GM23248 (cell line): ENCODE data around the gene PDE6G. TPM values are rescaled to one million over a fixed set of nuclear protein-coding genes. Genes with fewer than 3 reads are reported as not detected.
A peak's percentile ranks its signal among the peaks of the same experiment; 100 is the strongest.

Experiments used
- DNase-seq: peaks from one replicate; pipeline ENCODE4 v3.0.0-alpha.2; 2015
- H2AFZ ChIP-seq: fragments of 200-600 bp; sonication (generic); 2 replicates; pipeline ENCODE4 v1.6.1; 2016; ENCODE audit warnings: antibody characterized with exemption
- H3F3A ChIP-seq: fragments of 200-600 bp; sonication (generic); 2 replicates; pipeline ENCODE4 v1.6.1; 2016; ENCODE audit warnings: mild to moderate bottlenecking, antibody characterized with exemption, mixed run types; ENCODE audit not compliant: insufficient read depth
- H3K27ac ChIP-seq: fragments of 200-600 bp; sonication (generic); 2 replicates; pipeline ENCODE4 v1.5.1; 2016; ENCODE audit warnings: mild to moderate bottlenecking
- H3K27me3 ChIP-seq: fragments of 200-600 bp; sonication (generic); replicated peaks from 2 replicates; pipeline ENCODE4 v1.6.1; 2016; ENCODE audit warnings: mild to moderate bottlenecking; ENCODE audit not compliant: insufficient read depth
- H3K36me3 ChIP-seq: fragments of 200-600 bp; sonication (generic); 2 replicates; pipeline ENCODE4 v1.6.1; 2016; ENCODE audit warnings: low read depth, mild to moderate bottlenecking
- H3K4me1 ChIP-seq: fragments of 200-600 bp; sonication (generic); 2 replicates; pipeline ENCODE4 v1.6.1; 2016; ENCODE audit warnings: mild to moderate bottlenecking; ENCODE audit not compliant: insufficient read depth
- H3K4me2 ChIP-seq: fragments of 200-600 bp; sonication (generic); one replicate; pipeline ENCODE4 v1.6.1; 2016; ENCODE audit warnings: mild to moderate bottlenecking; ENCODE audit not compliant: unreplicated experiment
- H3K4me3 ChIP-seq: fragments of 200-600 bp; sonication (generic); 2 replicates; pipeline ENCODE4 v1.5.1; 2016; ENCODE audit warnings: mild to moderate bottlenecking
- H3K79me2 ChIP-seq: fragments of 200-600 bp; sonication (generic); 2 replicates; pipeline ENCODE4 v1.6.1; 2016; ENCODE audit warnings: mild to moderate bottlenecking; ENCODE audit not compliant: insufficient read depth
- H3K9ac ChIP-seq: fragments of 200-600 bp; sonication (generic); 2 replicates; pipeline ENCODE4 v1.6.1; 2016; ENCODE audit warnings: mild to moderate bottlenecking
- H3K9me2 ChIP-seq: fragments of 200-600 bp; sonication (generic); 2 replicates; pipeline ENCODE4 v1.6.1; 2016; ENCODE audit warnings: mixed run types, mild to moderate bottlenecking, moderate library complexity; ENCODE audit not compliant: insufficient read depth
- H3K9me3 ChIP-seq: fragments of 200-600 bp; sonication (generic); one replicate; pipeline ENCODE4 v1.6.1; 2017; ENCODE audit warnings: low read depth
- H4K20me1 ChIP-seq: fragments of 200-600 bp; sonication (generic); 2 replicates; pipeline ENCODE4 v1.6.0; 2016; ENCODE audit not compliant: insufficient read depth
- EZH2 ChIP-seq: fragments of 200-600 bp; sonication (generic); IDR thresholded peaks from 2 replicates; pipeline ENCODE4 v1.6.1; 2018; ENCODE audit warnings: antibody characterized with exemption, mild to moderate bottlenecking; ENCODE audit not compliant: insufficient read depth, poor library complexity, severe bottlenecking
- EZH2phosphoT487 ChIP-seq: fragments of 200-600 bp; sonication (generic); IDR thresholded peaks from 2 replicates; pipeline ENCODE4 v1.6.1; 2018; ENCODE audit warnings: antibody characterized with exemption, moderate library complexity, mild to moderate bottlenecking, low read depth; ENCODE audit not compliant: insufficient read depth
- WGBS, 2 experiments: methylation state at CpG; one replicate each; pipeline ENCODE4 v1.1.6; 2015 to 2017; ENCODE audit warnings: low lambda C conversion rate in 2 of 2, low coverage in 1 of 2; ENCODE audit errors: missing lambda C conversion rate in 2 of 2; 5-methylcytosine and 5-hydroxymethylcytosine counted together
- in situ Hi-C: fragments of 300-500 bp; cut with MboI; formaldehyde crosslinking; loops from 2 replicates; pipeline ENCODE4 v1.15.0; 2020
- polyA plus RNA-seq: library from polyadenylated mRNA; unstranded; fragments of >200 nt; fragmentation: Nextera tagmentation; extraction: Ambion mirVana; gene quantifications from 2 replicates; pipeline ENCODE4 v1.2.1, GENCODE V29; 2016
- total RNA-seq: library from RNA; depleted of rRNA; stranded (reverse); fragments of >200 nt; shearing (Covaris generic); gene quantifications from 2 replicates; pipeline ENCODE4 v1.2.3, GENCODE V29; 2014

The PDE6G gene
- total and polyA plus RNA-seq, 2 experiments from 2014 or later: not detected

DNA sequence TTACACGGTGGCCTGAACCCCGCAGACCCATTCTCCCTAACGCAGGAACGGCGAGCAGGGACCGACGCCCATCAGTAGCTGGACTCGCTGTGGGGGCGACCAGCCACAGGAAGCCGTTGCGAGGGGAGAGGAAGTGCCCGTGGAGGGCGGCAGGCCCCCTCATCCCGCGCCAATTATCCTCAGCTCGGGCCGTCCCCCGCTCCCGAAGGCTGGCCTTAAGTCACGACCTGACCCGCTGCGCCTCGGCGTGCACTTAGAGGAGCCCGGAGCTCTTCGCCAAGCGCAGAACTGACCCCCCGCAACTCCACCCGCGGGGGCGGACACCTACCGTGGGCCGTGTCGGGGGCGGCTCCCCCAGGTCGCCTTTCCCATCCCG lies 26.9 kb upstream of the PDE6G start:
- WGBS, 2 experiments: 2% methylated on average over 26 to 28 of the region's 37 CpGs
- peak overlapping the region; percentile 86 for H3K4me3 ChIP-seq
- peak overlapping the region; percentile 93 for H3K9ac ChIP-seq
- peak overlapping the region; percentile 73 for H3K27ac ChIP-seq
- H3K9me2 ChIP-seq: no peaks in the 10 kb centered on the region
- peaks cover 19% of the 10 kb centered on the region for H3K36me3 ChIP-seq
- H3K4me2 ChIP-seq: peak overlapping the region; percentile 88
- in situ Hi-C loops: no loop called here
- peaks cover 7% of the 10 kb centered on the region for H3F3A ChIP-seq
- TF ChIP-seq EZH2phosphoT487 (no peak), EZH2 (no peak)
- peaks cover 23% of the 10 kb centered on the region for H3K4me1 ChIP-seq
- DNase-seq: peak; percentile 55
- peak overlapping the region; percentile 68 for H2AFZ ChIP-seq
- peaks cover 91% of the 10 kb centered on the region for H3K79me2 ChIP-seq
- H4K20me1 ChIP-seq: peaks cover 6% of the 10 kb centered on the region; the same call in 1 of the 2 replicates
- H3K9me3 ChIP-seq: no peaks in the 10 kb centered on the region
- no peaks in the 10 kb centered on the region for H3K27me3 ChIP-seq

DNA sequence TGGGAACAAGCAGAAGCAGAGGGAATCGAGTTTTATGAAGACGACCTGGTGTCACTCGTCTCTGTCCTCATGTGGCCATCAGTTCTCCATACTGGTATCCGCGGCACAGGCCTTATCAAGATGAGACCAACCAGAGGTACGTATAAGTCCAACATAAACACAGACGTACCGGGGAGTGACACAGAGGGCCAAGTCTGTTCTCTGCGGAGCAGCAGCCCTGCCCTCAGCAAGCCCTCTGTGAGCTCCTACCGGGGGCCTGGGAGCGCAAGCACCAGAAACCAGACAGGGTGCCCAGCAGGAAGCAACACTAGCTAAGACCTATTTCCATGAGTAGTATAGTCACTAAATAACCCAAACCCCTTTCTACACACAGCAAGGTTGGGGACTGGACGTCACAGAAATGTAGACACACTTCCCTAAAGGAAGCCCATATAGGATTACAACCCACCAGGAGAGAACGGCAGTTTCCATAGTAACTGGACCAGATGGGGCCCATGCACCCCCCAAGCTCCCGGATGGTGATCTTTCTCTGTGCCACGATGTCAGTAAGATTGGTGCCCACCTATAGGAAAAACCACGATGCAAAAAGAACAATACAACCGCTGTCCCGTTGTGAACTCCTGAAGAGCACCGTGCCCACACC lies 26.3 kb upstream of the PDE6G start:
- H3K4me1 ChIP-seq: peaks cover 23% of the 10 kb centered on the region
- no peaks in the 10 kb centered on the region for H3K9me3 ChIP-seq
- TF ChIP-seq EZH2phosphoT487 (no peak), EZH2 (no peak)
- peaks cover 19% of the 10 kb centered on the region for H3K36me3 ChIP-seq
- WGBS, 2 experiments: 20 to 21% methylated on average over 19 of the region's 19 CpGs
- H3K4me3 ChIP-seq: peak overlapping the region; percentile 86
- peaks cover 6% of the 10 kb centered on the region; the same call in 1 of the 2 replicates for H4K20me1 ChIP-seq
- H3K79me2 ChIP-seq: peaks cover 91% of the 10 kb centered on the region
- peak overlapping the region; percentile 88 for H3K4me2 ChIP-seq
- H2AFZ ChIP-seq: peak overlapping the region; percentile 68
- no peaks in the 10 kb centered on the region for H3K9me2 ChIP-seq
- peak overlapping the region; percentile 93 for H3K9ac ChIP-seq
- DNase-seq: peak; percentile 51
- no peaks in the 10 kb centered on the region for H3K27me3 ChIP-seq
- peak overlapping the region; percentile 73 for H3K27ac ChIP-seq
- in situ Hi-C loops: no loop called here
- H3F3A ChIP-seq: peaks cover 7% of the 10 kb centered on the region

DNA sequence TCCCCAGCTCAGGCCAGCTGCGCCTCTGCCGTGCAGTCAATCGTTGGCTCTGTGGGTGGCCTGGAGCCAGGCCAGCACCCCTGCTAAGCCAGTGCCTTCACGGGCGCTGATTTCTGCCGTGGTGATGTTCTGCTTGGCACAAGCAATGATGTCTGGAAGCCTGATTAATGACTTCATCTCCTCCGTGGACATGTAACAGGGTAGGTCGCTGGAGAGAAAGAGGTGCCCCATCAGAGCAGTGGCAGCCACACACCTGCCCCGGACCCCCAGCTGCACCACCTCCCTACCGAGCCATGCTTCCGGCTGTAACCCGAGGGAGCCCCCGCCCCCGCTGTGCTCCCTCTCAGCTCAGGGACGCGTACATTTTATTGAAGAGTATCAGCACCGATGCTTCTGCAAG lies 25.3 kb upstream of the PDE6G start:
- Histone ChIP-seq H3K27me3 (no peaks in the 10 kb centered on the region), H3K9me2 (no peaks in the 10 kb centered on the region), H3K4me3 (no peak overlapping the region), H3K79me2 (peaks cover 90% of the 10 kb centered on the region), H3K9ac (no peak overlapping the region), H3K4me1 (peaks cover 23% of the 10 kb centered on the region), H2AFZ (no peak overlapping the region), H3K4me2 (no peak overlapping the region), H4K20me1 (peaks cover 6% of the 10 kb centered on the region; the same call in 1 of the 2 replicates), H3K9me3 (no peaks in the 10 kb centered on the region), H3K36me3 (peaks cover 13% of the 10 kb centered on the region), H3K27ac (no peak overlapping the region), H3F3A (peaks cover 7% of the 10 kb centered on the region)
- in situ Hi-C loops: no loop called here
- WGBS, 2 experiments: 65 to 68% methylated on average over 17 of the region's 17 CpGs
- TF ChIP-seq EZH2: no peak
- TF ChIP-seq EZH2phosphoT487: no peak
- peak; percentile 12 for DNase-seq

DNA sequence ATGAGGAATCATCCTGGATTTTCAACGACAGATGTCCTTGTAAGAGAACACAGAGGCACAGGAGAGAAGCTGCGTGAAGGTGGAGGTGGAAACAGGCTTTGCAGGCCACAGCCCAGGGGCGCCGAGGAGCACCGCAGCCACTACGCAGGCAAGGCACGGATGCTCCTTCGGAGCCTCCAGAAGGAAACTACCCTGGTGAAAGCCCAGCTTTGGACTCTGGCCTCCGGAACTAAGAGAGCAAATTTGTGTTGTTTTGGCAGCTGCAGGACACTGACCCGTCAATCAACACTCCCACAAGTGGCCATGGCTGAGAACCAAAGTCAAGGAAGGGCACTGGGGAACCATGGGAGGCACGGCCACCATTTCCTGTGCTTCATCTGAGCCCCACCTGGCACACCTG lies 23.8 kb upstream of the PDE6G start:
- H3K4me3 ChIP-seq: no peak overlapping the region
- no peak overlapping the region for H3K27ac ChIP-seq
- no peaks in the 10 kb centered on the region; the same call in 1 of the 2 replicates for H3K36me3 ChIP-seq
- 85 to 88% methylated on average over 11 of the region's 11 CpGs for WGBS, 2 experiments
- no peak for DNase-seq
- peaks cover 15% of the 10 kb centered on the region for H3K4me1 ChIP-seq
- in situ Hi-C loops: no loop called here
- no peak overlapping the region for H3K9ac ChIP-seq
- H2AFZ ChIP-seq: no peak overlapping the region
- TF ChIP-seq EZH2 (no peak), EZH2phosphoT487 (no peak)
- H3K9me3 ChIP-seq: no peaks in the 10 kb centered on the region
- H4K20me1 ChIP-seq: no peaks in the 10 kb centered on the region
- H3F3A ChIP-seq: peaks cover 13% of the 10 kb centered on the region
- H3K9me2 ChIP-seq: no peaks in the 10 kb centered on the region
- H3K79me2 ChIP-seq: peaks cover 81% of the 10 kb centered on the region
- no peak overlapping the region for H3K4me2 ChIP-seq
- H3K27me3 ChIP-seq: no peaks in the 10 kb centered on the region
